GM19455 (cell line): Measurements from ENCODE around the gene CADPS2.
"Not testable (repeated sequence)": the region's sequence is repeated elsewhere in the genome, so short reads cannot be mapped to it uniquely, and the experiment has no call there.

Experiments used
- ATAC-seq: cut with Tn5 transposase; IDR thresholded peaks from one replicate; pipeline ENCODE4 v1.9.1; 2021; ENCODE audit not compliant: unreplicated experiment

Gene CADPS2

DNA sequence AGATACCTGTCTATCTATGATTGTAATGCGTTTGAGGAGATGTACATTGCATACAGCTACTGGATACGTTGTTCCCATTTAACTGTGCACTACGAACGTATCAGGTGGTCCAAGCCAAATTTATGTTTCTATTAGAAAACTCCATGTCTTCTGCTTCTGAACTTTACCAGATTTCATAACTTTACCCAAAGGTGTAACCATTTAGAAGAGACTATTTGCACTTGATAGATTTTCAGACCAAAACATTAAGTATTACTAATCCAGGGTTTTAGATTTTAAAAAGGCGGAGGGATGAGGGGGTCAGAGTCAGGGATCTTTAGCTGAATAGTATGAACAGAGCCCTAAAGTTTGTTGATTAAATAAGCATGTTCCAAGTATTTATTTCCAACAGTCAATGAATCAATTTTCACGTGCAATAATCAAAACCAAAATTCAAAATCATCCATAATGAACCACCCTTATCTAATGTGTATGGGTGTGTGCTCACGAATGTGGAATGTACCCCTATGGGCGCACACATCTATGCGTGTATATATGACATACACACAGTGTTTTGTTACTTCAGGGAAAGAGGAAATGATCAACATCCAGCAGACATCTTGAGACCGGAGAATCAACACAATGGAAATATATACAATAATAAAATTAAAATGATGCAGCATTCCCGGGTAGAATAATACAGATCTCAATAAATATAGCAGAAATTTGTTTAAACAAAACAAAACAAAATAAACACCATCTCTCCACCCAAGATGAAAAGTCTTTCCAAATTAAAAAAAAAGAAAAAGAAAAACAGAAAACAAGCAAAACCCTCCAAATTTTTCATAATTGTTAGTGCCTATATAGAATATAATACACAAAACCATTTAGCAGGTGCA lies 585.1 kb downstream of the CADPS2 start:
- ATAC-seq: no peak

DNA sequence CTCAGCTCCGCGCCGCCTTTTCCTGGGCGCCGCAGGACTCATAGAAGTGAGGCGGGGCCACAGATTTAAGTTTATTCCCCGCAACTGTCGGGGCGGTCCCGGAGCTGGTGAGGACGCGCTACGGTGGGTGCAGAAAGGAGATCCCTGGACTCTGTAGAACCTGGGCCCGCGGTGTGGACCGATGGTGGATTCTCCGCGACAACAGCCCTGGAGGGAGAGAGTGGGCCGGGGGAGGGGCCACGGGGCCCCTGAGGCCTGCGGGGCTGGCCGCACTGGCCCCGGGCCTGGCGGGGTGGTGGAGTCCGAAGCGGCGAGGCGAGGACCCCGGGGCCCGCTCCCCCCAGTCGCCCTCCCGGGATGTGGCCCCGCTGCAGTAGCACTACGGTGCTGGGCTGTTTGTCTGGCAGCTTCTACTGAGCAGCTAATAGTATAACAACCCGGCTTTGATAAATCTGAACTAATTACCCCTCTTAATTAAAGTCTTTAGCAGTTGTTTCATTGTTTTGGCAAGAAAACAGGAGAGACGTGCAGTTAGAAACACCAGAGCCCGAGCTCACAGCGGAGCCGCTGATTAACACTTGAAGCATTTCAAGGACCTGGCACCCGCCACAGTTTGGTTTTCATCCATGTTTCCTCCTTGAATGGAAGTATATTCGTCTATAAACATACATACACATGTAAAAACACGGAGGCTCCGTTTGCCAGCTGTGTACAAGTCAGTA lies 585.9 kb downstream of the CADPS2 start:
- ATAC-seq: no peak

DNA sequence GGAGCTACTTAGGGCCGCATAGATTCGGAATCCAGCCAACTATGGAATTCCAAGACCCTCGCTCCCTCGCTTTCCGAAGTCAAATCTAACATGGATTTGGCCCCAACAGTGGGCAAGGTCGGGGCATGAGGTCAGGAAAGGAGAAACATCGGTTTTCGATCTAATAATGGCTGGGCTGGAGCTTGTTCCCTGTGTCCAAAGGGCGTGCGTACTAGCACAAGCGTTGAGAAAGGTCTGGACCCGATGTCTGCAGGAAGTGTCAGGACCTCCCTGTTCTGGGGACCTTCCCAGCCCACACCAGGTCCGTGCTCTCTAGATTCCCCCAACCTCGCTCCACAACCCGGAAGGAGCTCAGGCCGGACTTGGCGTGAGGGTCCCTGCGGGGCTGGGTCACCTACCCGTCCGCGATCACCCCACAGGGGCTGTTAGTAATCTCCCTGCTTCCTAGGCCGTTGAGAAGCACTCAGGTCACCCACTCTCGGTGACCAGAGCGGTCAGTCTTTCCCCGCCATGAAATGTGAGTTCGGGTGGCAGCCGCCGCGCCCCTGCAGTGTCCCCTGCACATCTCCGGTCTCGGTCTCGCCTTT lies 586.5 kb downstream of the CADPS2 start:
- no peak for ATAC-seq

DNA sequence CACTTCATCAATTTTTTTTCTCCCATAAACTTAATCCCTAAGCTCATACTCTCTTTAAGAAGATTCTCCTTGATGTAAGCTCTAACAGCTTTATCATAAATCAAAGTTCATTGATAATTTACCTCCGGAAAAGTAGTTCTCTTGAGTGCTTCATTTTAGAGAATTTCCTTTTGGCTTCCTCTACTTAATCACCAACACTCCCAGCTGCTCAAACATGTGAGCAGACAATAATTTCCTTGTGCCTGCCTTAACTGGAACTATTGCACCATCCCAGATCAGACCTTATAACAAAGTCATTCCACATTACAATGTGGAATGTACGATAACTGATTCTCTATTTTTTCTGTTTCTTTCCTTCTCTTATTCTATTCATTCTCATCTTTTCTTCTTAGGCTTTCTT lies 587.6 kb downstream of the CADPS2 start:
- no peak for ATAC-seq

DNA sequence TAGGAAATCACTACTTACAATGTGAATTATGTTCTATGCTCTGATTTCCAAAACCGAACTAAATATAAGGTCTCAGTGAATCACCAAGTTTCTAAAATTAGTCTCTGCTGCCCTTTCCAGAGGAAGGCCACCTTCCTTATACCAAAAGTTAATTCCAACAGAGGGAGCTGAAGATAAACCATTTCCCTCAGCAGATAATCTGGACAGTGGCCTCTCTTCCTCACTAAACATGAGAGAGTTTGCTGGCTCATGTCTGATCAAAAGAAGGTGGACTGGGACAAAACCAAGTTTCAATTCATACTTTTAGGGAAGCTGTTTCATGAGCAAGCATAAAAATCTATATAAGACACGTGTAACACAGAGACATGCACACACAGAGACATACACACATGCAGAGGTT lies 588.1 kb downstream of the CADPS2 start:
- no peak for ATAC-seq

DNA sequence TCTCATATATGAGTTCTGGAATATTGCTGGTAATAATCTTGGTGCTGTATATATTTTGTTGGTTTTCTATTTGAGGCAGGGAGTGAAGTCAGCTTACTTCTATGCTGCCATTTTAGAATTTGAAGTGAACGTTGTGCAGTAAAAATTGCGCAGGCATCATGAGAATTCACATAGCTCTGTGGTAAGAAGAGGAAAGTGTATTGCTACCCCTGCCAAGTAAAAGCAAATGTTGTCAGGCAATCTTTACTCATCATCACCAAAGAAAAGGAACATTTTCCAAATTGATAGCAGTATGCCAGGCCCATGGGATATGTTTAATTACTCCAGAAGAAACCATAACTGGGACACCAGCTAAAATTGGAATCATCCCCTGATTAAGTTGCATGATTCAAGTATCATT lies 595.1 kb downstream of the CADPS2 start:
- ATAC-seq: no peak

DNA sequence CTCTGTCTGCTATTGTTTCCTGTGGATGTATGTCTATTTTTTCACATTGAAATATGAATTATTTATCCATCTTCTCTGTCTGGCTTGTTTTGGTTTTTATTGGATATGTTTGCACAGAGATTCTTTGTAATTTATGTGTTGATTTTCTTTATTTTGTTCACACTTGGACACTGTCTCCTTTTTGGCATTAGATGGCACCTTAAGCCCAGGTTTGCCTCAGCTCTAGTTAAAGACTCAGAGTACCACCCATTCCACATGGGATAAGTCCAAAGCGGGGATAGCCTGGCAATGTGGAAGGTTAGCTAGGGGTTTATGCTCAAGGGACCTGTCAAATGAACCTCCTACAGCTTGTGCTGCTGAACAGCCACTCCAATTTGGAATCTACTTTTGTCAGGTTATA lies 595.8 kb downstream of the CADPS2 start:
- no peak for ATAC-seq

DNA sequence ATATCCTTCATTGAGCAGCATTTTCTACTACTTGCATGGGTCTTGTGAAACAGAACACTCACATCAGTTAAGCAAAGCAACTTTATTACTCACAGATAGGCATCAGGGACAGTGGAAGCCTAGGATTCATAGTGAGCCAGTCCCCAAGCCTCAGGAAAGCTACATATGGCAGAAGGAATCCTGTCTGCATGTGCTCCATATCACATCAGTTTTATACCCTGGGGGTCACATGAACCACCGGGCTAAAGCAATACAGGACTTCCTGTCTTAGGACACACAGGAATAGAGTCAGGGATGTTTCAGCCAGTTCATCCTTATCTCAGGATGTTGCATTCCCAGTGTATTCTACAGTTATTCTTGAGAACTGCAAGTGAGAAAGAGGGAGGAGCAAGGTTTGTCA lies 596.8 kb downstream of the CADPS2 start:
- no peak for ATAC-seq

DNA sequence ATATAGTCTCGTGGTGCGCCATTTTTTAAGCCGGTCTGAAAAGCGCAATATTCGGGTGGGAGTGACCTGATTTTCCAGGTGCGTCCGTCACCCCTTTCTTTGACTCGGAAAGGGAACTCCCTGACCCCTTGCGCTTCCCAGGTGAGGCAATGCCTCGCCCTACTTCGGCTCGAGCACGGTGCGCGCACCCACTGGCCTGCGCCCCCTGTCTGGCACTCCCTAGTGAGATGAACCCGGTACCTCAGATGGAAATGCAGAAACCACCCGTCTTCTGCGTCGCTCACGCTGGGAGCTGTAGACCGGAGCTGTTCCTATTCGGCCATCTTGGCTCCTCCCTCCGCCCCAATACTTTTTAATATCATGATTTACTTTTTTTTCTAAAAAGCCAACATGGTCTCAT lies 601.7 kb downstream of the CADPS2 start:
- ATAC-seq: not testable (repeated sequence)

DNA sequence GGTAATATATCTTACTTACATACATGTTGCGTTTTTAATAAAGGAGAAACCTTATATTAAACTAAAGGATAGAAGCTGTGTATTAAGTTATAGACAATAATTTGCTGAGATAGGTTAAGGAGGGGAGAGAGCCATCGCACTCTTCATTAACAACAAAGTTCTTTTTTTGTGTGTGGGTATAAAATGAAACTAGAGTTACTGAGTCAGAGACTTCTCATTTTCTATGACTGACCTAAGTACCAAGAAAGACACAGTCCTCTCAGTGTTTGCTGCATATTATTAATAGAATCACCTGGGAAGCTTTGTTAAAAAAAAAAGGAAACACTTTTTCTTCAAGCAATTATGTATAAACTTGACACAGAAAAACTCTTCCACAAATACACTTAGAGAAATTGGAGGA lies 613.1 kb downstream of the CADPS2 start:
- no peak for ATAC-seq

DNA sequence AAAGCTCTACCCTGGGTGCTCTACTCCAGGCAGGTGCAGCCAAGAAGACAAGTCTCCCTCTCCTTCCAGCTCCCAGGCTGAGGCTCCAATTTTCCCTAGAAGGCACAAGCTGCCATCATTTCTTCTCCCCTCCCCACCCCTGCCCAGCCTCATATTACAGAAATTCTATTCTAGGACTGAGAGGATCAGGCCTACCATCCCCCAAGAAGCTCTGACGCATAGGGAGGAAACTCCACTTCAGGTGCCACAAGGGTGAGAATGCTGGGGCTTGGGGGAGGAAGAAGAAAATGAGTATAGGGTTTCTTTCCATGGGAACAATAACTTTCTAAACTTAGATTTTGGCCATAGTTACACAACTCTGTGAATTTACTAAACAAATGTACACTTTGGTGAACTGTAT lies 617.0 kb downstream of the CADPS2 start:
- no peak for ATAC-seq
